Measurements from ENCODE around the gene CDH12.
"Not testable (repeated sequence)": the region's sequence is repeated elsewhere in the genome, so short reads cannot be mapped to it uniquely, and the experiment has no call there.

The CDH12 gene

DNA sequence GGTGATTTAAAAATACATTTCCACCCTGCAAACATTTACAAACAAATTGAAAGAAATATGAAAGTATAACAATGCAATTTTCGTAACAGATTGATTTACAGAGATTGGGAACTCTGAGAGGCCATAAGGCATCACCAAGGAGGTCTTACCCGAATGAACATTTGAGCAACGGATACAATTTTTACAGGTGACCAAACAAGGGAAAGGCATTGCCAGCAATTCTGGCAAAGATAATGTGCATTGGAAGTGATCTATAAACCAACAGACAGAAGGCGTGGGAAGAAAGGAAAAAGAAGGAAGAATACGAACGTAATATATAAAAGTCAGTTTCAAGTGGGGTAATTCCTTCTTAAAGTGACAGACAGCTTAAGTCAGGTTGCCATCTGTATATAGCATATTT is 295.9 kb downstream of the CDH12 start:
- no peak for DNase-seq

DNA sequence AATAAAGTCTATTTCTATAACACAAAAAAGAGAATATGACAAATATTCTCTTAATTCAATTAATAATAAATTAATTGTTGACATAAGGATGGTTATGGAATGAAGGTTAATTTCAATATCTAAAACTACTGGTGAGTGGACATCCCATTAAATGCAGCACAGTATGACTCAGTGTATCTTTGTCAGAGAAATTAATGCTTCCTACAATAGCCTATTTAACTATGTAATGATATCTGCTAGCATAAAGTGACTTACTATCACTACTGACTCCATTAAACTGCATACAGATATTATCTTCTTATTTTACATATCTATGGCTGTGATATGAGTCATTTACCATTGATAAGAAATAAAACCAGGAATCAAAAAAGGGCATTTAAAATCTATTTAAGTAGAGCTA is 298.7 kb downstream of the CDH12 start:
- no peak for DNase-seq

DNA sequence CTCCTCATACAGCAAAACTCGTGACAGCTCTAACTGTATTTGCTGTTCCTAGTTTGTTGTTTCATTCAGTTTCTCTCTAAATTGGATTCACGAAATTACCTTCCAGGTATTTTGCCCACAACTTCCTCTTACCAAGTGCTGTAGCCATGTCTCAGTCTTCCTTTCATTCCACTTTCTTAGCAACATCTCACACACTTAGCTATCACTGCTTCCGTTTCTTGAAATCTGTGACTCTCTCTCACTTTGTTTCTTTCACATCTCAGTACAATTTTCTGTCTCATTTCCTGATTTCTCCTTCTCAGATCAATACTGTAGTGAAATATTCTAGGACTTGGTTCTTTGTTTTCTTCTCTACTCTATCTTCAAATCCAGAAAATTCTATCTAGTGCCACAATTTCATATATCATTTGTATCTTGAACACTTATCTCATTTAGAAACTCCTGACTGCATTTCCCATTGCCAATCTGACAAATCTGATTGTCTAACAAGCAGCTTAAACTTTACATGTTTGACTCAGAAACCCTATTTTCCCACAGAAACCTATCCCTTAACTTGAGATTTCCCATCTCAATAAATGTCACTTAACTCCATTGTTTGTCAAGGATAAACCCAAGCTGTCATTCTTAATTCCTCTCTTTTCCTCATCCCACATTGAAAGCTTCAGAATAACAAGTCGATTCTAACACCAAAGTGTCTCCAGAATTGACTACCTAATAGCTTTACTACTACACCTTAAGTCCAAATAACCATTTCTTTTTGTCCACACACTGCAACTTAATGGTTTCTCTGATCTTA is 303.1 kb downstream of the CDH12 start:
- no peak for DNase-seq

DNA sequence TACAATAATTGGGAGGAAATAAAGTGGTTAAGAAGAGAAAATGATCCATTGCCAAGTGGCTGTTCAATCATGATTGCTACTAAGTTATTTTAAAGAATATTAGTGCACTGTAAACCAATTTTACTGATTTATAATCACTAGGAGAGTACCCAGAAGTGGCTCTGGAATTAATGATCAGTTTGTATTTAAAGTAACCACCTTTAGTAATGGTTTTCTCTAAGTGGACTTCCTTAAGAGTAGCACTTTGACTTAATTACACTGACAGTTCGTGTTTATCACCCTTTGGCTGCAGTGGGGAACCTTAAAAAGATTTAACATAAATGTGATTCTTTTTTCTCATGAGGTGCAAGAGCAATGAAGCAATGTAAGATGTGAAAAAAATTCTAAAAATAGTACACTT is 310.8 kb downstream of the CDH12 start:
- no peak for DNase-seq

DNA sequence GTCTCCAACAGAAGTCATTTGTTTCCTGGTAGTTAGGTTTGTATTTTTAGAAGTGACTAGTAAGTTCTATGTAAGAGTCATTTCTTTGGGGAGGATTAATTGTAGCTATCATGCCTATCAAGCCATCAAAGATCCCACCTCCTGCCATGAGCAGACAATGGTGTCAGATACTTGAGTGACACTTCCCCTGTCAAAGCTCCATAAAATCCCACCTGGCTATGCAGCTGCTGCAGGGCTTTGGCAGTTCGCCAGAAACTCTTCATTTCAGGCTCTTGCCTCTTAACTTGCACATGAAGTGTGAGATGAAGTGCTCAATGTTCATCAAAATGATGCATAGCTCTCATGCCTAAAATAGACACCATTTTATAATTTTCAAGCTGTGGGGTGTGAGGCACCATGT is 312.1 kb downstream of the CDH12 start:
- no peak for DNase-seq

DNA sequence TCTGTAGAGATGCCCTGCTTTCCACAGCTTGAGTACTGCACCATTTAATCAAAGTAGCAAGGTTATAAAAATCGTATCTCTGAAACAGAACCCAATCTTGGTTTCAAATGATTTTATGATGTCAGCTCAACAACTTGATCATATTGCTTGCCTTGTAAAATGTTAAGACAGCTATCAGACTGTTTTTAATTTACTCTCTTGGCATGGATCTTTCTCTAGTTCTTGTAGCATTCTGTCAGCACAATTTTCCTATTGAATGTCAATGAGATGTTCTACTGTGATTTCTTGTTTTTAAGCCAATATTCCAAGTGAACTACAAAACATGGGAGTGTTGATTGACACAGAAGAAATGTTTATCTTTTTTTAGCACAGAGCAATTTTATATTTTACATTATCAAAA is 313.4 kb downstream of the CDH12 start:
- no peak for DNase-seq

DNA sequence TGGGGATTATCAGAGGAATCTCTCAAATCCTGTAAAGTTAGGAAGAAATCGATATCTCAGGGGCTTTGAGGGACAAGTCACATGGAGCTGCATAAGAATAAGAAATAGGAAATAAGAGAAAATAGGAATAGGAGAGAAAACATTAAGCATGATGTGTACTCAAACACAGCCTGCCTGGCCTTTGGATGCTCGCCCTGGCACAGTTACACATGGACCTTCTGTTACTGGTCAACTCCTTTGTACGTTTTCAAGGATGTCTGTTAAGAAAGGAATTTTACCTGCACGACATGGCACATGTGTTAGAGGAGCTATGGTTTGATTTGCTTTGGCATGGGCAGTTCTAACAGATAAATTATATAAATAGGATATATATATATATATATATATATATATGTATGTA is 321.2 kb downstream of the CDH12 start:
- no peak for DNase-seq

DNA sequence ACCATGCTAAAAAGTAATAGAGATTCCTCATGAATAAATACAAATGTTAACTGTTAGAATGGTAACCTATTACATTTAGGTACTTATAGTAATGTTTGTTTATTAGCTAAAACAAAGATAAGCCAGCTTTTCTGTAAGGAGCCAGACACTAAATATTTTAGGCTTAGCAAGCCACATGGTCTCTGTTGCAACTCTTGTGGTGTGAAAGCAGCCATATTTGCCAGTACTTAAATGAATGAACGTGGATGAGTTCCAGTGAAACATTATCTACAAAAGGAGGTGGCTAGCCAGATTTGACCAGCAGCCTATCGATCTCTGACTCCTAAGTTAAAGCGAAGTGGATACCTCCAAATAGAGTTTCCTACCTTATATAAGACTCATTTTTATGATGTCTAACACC is 331.6 kb downstream of the CDH12 start:
- DNase-seq, result no peak

DNA sequence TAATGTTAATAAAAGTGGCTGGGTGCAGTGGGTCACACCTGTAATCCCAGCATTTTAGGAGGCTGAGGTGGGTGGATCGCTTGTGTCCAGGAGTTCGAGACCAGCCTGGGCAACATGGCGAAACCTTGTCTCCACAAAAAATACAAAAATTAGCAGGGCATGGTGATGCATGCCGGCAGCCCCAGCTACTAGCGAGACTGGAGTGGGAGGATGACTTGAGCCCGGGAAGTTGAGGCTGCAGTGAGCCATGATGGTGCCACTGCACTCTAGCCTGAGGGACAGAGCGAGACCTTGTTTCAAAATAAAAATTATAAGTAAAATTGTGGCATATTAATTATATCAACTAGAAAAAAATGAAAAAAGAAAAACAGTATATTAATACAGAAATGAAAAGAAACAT is 336.6 kb downstream of the CDH12 start:
- not testable (repeated sequence) for DNase-seq

DNA sequence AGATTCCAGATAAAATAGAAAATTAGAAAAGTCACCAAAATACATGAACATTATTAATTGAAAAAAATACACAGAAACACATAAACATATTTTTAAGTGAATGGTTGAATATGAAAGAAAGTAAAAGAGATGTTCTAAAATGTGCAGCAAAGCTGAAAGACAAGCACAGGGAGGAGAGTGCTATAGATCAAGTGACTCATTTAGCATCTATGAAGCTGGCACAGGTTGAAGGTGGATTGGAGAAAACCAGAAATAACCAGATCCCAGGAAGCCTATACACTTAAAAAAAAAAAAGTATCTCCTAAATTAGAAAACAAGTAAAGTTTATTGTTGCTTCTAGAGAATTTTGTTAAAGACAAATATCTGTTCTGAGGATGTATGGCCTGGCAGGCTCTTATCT is 338.9 kb downstream of the CDH12 start:
- no peak for DNase-seq

DNA sequence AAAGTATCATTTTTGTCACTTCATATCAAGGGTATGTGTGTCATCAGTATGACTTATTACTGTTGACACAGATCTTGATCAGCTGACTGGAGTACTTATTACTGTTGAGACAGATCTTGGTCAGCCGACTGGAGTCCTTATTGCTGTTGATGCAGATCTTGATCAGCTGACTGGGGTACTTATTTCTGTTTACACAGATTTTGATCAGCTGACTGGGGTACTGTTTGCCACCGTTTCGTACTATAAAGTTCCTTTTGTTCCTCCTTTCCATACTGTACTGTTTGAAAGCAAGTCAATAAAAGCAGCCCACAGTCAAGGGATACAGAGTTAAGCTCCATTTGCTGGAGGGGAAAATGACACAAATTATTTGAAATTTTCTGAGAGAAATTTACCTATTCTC is 347.3 kb downstream of the CDH12 start:
- DNase-seq, result no peak

DNA sequence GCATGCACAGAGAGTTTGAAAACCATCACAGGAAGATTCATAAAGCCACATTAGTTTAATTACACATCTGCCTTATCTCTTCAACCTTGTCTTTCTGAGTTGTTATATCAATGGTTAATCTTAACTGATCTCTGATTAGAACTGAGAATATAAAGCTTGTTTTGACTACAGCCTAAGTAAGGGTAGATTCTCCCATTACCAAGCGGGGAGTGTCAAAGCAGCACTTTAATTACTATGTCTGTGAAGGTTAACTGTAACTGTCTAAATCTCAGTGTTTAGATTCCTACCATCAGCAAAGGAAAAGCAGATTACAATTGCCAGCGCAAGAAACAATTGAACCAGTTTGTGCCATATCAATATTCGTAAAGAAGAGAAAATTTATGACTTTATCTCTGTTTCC is 348.7 kb downstream of the CDH12 start:
- DNase-seq, result no peak

DNA sequence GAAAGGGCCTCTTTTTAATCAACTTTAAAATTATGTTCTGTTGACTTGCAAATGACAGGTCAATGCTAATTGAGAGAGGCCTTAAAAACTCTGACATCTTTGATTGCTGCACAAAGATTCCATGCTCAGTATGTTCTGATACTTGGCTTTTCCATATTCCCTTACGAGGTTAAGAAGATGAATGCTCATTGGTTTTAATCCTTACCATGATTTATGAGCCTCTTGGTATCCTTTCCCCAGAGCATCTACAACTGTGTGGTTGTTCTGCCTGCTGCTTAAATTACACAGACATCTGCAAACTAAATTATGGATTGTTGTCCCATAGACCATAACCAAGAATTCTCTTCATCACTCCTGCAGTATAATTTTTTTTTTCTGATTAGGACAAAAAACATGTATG is 352.6 kb downstream of the CDH12 start:
- DNase-seq, result no peak

DNA sequence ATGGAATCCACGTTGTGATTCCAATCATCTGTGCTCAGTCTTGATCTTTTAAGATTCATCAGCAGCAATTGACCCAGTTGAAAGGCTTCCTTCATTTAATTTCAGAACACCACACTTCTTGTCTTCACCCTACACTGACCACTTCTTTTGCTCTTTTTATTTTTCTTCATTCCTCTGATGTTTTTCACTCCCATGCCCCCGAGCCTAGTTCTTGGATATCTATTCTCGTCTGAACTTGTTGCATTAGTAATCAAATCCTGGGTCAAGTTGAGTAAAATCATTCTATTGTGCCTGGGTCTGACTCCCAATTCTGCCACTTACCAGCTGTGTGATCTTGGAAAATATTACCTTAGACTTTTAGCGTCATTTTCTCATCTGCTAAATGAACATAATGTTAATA is 356.5 kb downstream of the CDH12 start:
- no peak for DNase-seq

DNA sequence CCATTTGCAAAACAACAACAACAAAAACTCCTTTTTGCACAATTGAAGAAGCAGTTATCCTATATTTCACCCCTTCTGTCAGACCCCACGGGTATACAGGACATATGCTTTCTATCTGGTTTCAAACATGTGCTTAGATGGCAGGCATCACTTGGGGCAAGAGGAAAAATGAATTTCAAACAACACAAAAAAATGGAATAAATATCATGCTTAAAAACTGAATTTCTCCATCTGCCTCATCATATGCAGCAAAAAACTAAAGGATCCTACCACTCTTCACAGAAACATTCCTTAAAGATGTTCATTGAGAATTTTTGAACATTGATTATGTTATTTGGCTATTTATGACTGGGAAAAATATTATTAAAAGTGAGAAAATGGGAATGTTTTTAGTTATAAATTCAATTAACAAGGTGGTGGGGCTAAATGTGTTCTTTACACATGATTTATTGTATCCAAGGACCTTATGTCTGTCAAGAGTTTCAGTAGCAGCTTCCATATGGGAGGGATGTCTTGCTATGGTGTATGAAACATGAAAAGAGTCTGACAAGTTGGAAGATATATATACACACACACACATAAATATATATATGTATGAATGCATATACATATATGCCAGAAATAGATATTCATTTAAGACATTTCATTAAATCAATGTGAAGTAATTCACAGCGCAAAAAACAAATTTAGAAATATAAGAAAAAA is 358.0 kb downstream of the CDH12 start:
- DNase-seq, result no peak

DNA sequence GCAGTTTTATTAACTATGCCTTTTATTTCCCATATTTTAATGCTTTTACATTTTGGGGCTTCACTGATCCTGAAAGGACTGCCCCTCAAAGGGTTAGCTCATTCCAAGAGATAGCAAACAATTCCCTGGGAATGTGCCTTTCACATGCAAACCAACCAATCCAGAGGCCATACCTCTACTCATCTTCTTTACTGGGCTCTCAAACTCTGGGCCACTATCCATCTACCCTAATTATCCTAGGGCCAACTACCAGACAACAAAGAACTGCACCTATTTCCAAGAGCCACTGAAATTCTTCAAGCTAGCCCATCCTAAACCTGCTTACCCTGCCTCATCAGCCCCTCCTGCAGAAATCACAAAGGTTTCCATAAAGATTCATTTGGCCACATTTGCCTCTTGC is 364.7 kb downstream of the CDH12 start:
- no peak for DNase-seq

DNA sequence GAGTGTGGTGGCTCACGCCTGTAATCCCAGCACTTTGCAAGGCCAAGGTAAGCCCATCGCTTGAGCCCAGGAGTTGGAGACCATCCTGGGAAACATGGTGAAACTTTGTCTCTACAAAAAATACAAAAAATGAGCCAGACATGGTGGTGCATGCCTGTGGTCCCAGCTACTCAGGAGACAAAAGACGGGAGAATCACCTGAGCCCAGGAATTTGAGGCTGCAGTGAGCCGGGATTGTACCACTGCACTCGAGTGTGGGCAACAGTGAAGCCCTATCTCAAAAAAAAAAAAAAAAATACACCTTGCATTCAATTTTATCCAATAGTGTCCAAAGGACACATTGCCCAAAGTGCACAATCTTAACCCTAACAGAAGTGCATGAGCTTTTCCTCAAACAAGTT is 372.8 kb downstream of the CDH12 start:
- no peak for DNase-seq

DNA sequence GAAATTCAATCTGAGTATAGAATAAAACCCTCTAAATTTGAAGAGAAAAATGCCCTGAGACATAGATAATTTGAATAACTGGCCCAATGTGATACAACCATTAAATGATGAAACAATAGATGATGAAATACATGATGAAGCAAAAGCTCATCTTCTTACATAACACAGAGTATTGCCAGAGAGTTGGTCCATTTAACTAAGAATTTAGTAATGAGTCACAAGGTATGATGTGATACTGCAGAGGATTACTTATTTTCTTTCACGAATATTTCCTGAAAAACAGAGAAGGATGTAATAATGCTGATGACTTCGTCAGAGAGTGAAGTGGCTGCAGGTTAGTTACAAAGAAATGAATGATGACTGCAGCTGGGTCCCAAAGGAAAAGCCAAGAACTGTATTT is 379.3 kb downstream of the CDH12 start:
- DNase-seq, result no peak

DNA sequence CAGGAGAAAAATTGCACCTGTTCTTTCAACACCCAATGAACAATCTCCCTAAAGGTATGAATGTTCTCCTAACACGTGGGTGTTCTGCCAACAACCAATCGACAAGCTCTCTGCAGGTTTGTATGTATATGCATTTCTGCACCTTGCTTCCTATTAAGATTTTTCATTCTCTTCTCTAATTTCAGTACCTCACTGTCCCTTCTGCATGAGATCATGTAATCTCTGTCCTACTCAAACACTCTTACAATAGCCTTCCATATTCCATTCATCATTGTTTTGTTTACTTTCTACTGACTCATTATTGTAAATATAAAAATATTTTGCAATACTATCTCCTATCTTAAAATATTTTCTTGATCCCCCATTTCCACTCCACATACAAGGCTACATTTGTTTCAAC is 382.0 kb downstream of the CDH12 start:
- DNase-seq, result no peak

DNA sequence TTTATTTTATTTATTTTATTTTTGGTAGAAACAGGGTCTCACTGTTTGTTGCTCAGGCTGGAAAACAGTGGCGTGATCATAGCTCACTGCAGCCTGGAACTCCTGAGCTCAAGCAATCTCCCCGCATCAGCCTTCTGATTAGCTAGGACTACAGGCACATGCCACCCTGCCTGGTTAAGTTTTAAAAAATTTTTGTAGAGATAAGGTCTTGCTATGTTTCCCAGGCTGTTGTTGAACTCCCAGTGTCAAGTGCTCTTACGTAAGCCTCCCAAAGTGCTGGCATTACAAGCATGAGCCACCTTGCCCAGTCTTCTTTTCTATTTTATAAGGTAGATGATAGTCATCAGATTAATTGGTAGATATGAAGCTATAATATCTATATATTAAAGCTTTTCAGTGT is 382.7 kb downstream of the CDH12 start:
- DNase-seq, result no peak

DNA sequence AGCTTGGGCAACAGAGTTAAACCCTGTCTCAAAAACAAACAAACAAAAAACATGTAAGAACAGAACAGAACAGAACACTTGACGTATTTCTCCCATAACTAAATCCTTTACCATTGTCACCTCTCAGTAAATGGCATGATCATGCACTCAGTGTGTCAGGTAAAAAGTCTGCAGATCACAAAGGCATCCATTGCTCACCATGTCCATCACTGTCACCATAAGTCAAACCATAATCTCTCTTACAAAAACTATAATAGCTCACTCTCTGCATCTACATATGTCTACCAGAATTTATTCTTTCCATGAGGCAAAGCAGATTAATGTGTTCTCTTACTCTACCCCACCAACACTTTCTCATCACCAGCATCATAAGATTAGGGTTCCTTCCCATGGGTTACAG is 387.5 kb downstream of the CDH12 start:
- DNase-seq, result no peak

DNA sequence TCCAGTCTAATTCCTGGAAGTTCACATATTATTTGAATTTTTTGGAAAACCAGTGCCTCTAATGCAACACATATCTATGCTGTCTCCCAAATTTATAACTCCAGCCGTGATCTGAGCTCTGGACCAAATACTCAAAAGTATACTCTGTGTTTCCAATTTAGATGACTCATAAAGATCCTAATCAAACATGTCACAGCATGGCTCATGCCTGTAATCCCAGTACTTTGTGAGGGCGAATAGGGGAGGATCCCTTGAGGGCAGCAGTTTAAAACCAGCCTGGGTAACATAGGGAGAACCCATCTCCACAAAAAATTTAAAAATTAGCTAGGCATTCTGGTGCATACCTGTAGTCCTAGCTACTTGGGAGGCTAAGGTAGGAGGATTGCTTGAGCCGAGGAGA is 388.0 kb downstream of the CDH12 start:
- DNase-seq, result no peak

DNA sequence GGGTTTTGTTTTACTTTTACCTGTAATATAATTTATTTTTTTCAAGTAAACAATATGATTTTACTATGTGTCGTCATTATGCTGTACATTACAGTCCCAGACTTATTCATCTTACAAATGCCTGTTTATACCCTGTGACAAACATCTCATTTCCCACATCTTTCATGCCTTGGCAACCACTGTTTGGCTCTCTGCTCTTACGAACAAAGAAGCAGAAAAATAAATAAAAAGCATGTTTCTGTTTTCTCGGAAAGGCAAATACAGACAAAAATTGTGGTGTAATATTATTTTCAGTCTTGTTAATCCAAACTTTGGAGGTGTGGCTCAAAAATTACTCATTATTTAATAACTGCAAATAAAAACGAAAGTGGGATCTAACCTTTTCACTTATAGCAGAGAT is 393.0 kb downstream of the CDH12 start:
- DNase-seq, result no peak

DNA sequence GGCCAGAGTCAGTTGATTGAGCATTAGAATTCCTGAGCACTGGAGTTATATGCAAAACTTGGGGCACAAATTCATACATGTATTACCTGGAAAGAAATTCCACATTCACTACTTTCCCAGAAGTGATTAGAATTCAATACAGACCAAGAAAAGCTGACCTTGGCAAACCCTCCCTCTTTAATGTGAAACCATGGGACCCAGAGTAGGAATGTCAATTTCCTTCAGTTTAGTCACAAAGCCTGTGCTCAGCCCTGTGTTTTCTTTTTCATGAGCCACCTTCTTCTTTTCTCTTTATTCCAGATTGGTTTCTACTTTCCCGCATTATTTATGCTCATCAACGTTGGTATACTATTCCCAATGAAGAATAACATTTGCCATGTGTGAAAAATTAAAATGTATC is 420.2 kb downstream of the CDH12 start:
- no peak for DNase-seq

DNA sequence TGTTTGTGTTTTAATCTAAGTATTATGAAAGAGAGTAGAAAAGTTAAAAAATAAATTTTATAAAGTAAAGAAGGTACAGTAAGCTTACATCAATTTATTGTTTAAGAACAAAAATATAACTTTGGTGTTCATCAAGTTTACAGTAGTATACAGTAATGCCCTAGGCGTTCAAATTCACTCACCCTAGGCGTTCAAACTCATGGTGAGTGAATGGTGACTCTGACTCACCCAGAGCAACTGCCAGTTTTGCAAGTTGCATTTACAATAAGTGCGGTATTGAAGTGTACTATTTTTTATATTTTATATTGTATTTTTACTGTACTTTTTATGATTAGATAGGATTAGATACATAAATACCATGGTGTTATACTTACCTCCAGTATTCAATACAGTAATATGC is 421.3 kb downstream of the CDH12 start:
- DNase-seq, result no peak

Data from C1 segment of cervical spinal cord (tissue), 14 donors.